G401.6 (cell line): ENCODE measurements around the gene NNAT.

Experiments
- FAIRE-seq: peaks from 2 replicates; lab custom pipeline; 2012; peaks lifted over from hg19 to GRCh38; lab: Jason Lieb, UNC

NNAT gene

GRCh38 chr20:37567671-37568588, 46.9 kb downstream of the NNAT start:
- FAIRE-seq: no peak

GRCh38 chr20:37570419-37570818, 49.4 kb downstream of the NNAT start:
- FAIRE-seq: no peak

GRCh38 chr20:37571033-37571432, 50.0 kb downstream of the NNAT start:
- no peak for FAIRE-seq
